ENCODE results near the gene ENGASE.

The ENGASE gene

GRCh38 chr17:79104898-79105600 lies 30.4 kb downstream of the ENGASE start:
- no peak overlapping the region for H3K4me3 ChIP-seq (ENCODE audit: low read length, poor library complexity, severe bottlenecking)
- H3K36me3 ChIP-seq (ENCODE audit: insufficient read depth, low read length) = no peaks in the 10 kb centered on the region
- no peaks in the 10 kb centered on the region for H3K79me2 ChIP-seq (ENCODE audit: insufficient read depth, low read length)
- H3F3A ChIP-seq (ENCODE audit: low read depth) = no peaks in the 10 kb centered on the region
- no peak overlapping the region for H3K4me2 ChIP-seq (ENCODE audit: low read depth, low read length, poor library complexity, severe bottlenecking)
- no peak for TF ChIP-seq EZH2phosphoT487 (IDR thresholded peaks at IDR 0.05; ENCODE audit: borderline replicate concordance)
- no peaks in the 10 kb centered on the region for H3K9me3 ChIP-seq (ENCODE audit: insufficient read depth, low read depth, low read length)
- no peak overlapping the region for H2AFZ ChIP-seq (ENCODE audit: low read length)
- no peaks in the 10 kb centered on the region for H3K27me3 ChIP-seq (ENCODE audit: insufficient read depth, low read length, poor library complexity, severe bottlenecking)
- no peaks in the 10 kb centered on the region for H4K20me1 ChIP-seq (ENCODE audit: insufficient read depth, low read length, poor library complexity, severe bottlenecking)
- no peak overlapping the region for H3K9ac ChIP-seq (ENCODE audit: low read depth, low read length, poor library complexity, severe bottlenecking)
- H3K4me1 ChIP-seq (ENCODE audit: insufficient read depth, low read length, poor library complexity, severe bottlenecking) = no peaks in the 10 kb centered on the region
- no peaks in the 10 kb centered on the region for H3K9me2 ChIP-seq (replicated peaks; ENCODE audit: low read depth, low read length)

DNA sequence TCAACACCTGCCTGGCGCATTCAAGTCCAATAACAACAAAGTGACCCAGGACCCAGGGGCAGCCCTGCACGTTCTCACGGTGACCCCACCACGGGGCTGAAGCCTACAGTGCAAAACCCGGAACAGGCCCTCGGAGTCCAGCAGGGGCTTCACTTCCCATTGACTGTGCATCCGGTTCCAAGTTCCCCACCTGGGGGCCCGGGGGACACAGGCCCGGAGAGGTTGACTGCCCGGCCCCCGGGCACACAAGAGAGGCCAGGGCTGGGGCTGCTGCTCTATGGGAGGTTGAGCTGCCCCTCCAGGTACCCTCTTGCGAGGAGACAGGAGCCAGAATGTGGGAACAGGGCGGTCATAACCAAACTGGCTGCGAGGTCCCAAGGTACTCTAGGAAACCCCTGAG lies 31.3 kb downstream of the ENGASE start:
- Histone ChIP-seq H3K4me1 (ENCODE audit: insufficient read depth, low read length, poor library complexity, severe bottlenecking) (no peaks in the 10 kb centered on the region), H3K4me3 (ENCODE audit: low read length, poor library complexity, severe bottlenecking) (no peak overlapping the region), H3F3A (ENCODE audit: low read depth) (no peaks in the 10 kb centered on the region), H3K9ac (ENCODE audit: low read depth, low read length, poor library complexity, severe bottlenecking) (no peak overlapping the region), H3K9me3 (ENCODE audit: insufficient read depth, low read depth, low read length) (no peaks in the 10 kb centered on the region), H3K27me3 (ENCODE audit: insufficient read depth, low read length, poor library complexity, severe bottlenecking) (no peaks in the 10 kb centered on the region), H2AFZ (ENCODE audit: low read length) (no peak overlapping the region), H3K4me2 (ENCODE audit: low read depth, low read length, poor library complexity, severe bottlenecking) (no peak overlapping the region), H3K9me2 (replicated peaks; ENCODE audit: low read depth, low read length) (no peaks in the 10 kb centered on the region), H4K20me1 (ENCODE audit: insufficient read depth, low read length, poor library complexity, severe bottlenecking) (no peaks in the 10 kb centered on the region), H3K36me3 (ENCODE audit: insufficient read depth, low read length) (no peaks in the 10 kb centered on the region), H3K79me2 (ENCODE audit: insufficient read depth, low read length) (no peaks in the 10 kb centered on the region)
- TF ChIP-seq, protein P1, sequence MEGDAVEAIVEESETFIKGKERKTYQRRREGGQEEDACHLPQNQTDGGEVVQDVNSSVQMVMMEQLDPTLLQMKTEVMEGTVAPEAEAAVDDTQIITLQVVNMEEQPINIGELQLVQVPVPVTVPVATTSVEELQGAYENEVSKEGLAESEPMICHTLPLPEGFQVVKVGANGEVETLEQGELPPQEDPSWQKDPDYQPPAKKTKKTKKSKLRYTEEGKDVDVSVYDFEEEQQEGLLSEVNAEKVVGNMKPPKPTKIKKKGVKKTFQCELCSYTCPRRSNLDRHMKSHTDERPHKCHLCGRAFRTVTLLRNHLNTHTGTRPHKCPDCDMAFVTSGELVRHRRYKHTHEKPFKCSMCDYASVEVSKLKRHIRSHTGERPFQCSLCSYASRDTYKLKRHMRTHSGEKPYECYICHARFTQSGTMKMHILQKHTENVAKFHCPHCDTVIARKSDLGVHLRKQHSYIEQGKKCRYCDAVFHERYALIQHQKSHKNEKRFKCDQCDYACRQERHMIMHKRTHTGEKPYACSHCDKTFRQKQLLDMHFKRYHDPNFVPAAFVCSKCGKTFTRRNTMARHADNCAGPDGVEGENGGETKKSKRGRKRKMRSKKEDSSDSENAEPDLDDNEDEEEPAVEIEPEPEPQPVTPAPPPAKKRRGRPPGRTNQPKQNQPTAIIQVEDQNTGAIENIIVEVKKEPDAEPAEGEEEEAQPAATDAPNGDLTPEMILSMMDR (conservative IDR thresholded peaks at IDR 0.05; ENCODE audit: low read length) = no peak
- no peak for TF ChIP-seq EZH2phosphoT487 (IDR thresholded peaks at IDR 0.05; ENCODE audit: borderline replicate concordance)

DNA sequence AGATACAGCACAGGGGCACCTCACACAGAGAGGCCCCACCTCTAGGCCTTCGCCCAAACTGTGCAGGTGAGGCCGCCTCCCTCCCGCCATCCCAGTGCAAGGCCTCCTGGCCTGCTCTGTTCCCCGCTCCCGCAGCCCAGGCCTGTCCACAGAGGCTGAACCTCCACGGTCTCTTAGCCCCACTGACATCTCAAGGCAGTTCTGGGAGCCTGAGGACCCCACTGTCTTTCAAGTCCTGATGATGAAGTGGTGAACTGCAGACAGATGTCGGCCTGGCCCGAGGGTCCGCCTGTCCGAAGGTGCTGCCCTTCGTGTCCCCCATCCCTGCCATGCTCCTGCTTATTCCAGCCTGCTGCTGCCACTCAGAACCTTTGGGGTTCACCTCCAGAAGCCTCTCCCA lies 32.3 kb downstream of the ENGASE start:
- no peaks in the 10 kb centered on the region for H4K20me1 ChIP-seq (ENCODE audit: insufficient read depth, low read length, poor library complexity, severe bottlenecking)
- no peaks in the 10 kb centered on the region for H3K79me2 ChIP-seq (ENCODE audit: insufficient read depth, low read length)
- TF ChIP-seq, protein P1 (conservative IDR thresholded peaks at IDR 0.05; ENCODE audit: low read length) = no peak
- no peak for TF ChIP-seq EZH2phosphoT487 (IDR thresholded peaks at IDR 0.05; ENCODE audit: borderline replicate concordance)
- H3K36me3 ChIP-seq (ENCODE audit: insufficient read depth, low read length) = no peaks in the 10 kb centered on the region
- no peaks in the 10 kb centered on the region for H3K9me3 ChIP-seq (ENCODE audit: insufficient read depth, low read depth, low read length)
- H3F3A ChIP-seq (ENCODE audit: low read depth) = no peaks in the 10 kb centered on the region
- no peak overlapping the region for H3K9ac ChIP-seq (ENCODE audit: low read depth, low read length, poor library complexity, severe bottlenecking)
- no peaks in the 10 kb centered on the region for H3K9me2 ChIP-seq (replicated peaks; ENCODE audit: low read depth, low read length)
- no peak overlapping the region for H2AFZ ChIP-seq (ENCODE audit: low read length)
- H3K4me2 ChIP-seq (ENCODE audit: low read depth, low read length, poor library complexity, severe bottlenecking) = no peak overlapping the region
- no peak overlapping the region for H3K4me3 ChIP-seq (ENCODE audit: low read length, poor library complexity, severe bottlenecking)
- H3K4me1 ChIP-seq (ENCODE audit: insufficient read depth, low read length, poor library complexity, severe bottlenecking) = no peaks in the 10 kb centered on the region
- H3K27me3 ChIP-seq (ENCODE audit: insufficient read depth, low read length, poor library complexity, severe bottlenecking) = no peaks in the 10 kb centered on the region
